ENCODE measurements around the gene NPC2. TPM values are rescaled to one million over a fixed set of nuclear protein-coding genes. Genes with fewer than 3 reads are reported as not detected.

The NPC2 gene
- total and polyA plus RNA-seq, 9 of the 15 experiments (the other 6 are each of a cell fraction or from before 2014, with no cell fraction given) = 16.6 to 74.1 (median 32.6) TPM

DNA sequence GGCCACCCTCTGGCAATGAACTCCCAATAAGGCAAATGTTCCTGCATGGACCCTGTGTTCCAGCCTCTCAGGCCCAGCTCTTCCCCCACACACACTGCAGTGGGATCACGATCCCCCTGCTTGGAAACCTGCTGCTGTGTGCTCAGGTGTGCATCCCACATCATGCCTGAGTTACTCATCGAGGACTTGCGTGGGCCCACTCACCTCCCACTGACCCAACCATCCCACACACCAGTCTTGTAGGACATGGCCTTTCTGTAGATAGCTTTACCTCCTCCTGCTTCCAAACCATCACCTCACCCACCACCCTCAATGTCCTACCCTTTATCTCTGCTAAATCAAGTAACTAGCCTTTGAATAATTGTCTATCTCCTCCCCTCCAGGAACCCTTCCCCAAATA, 24.6 kb downstream of the NPC2 start:
- POLR2A ChIA-PET = no interaction called here
- in situ Hi-C loops (cut with MboI) = no loop called here
- TF ChIP-seq KLF13 (tag; IDR thresholded peaks at IDR 0.05; ENCODE audit: borderline replicate concordance, low read depth) (no peak), POLR2AphosphoS5 (IDR thresholded peaks at IDR 0.05; ENCODE audit: control insufficient read depth, insufficient read depth, low read depth, low read length) (no peak), ZBTB26 (CRISPR knock-in tag; IDR thresholded peaks at IDR 0.05) (no peak), L3MBTL2 (IDR thresholded peaks at IDR 0.05) (no peak), CEBPB (tag; IDR thresholded peaks at IDR 0.05) (no peak), TSHZ1 (CRISPR knock-in tag; IDR thresholded peaks at IDR 0.05) (no peak), ASH1L (IDR thresholded peaks at IDR 0.05; ENCODE audit: borderline replicate concordance, low read depth, partially characterized antibody) (no peak), ZNF445 (CRISPR knock-in tag; IDR thresholded peaks at IDR 0.05; ENCODE audit: low read depth) (no peak)
- TF ChIP-seq, protein P1, sequence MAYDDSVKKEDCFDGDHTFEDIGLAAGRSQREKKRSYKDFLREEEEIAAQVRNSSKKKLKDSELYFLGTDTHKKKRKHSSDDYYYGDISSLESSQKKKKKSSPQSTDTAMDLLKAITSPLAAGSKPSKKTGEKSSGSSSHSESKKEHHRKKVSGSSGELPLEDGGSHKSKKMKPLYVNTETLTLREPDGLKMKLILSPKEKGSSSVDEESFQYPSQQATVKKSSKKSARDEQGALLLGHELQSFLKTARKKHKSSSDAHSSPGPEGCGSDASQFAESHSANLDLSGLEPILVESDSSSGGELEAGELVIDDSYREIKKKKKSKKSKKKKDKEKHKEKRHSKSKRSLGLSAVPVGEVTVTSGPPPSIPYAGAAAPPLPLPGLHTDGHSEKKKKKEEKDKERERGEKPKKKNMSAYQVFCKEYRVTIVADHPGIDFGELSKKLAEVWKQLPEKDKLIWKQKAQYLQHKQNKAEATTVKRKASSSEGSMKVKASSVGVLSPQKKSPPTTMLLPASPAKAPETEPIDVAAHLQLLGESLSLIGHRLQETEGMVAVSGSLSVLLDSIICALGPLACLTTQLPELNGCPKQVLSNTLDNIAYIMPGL (CRISPR knock-in tag; IDR thresholded peaks at IDR 0.05) = no peak
- TF ChIP-seq, protein P2, sequence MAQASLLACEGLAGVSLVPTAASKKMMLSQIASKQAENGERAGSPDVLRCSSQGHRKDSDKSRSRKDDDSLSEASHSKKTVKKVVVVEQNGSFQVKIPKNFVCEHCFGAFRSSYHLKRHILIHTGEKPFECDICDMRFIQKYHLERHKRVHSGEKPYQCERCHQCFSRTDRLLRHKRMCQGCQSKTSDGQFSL (CRISPR knock-in tag; IDR thresholded peaks at IDR 0.05) = no peak
- TF ChIP-seq, protein P2 (tag; IDR thresholded peaks at IDR 0.05) = no peak
- TF ChIP-seq, protein P3, sequence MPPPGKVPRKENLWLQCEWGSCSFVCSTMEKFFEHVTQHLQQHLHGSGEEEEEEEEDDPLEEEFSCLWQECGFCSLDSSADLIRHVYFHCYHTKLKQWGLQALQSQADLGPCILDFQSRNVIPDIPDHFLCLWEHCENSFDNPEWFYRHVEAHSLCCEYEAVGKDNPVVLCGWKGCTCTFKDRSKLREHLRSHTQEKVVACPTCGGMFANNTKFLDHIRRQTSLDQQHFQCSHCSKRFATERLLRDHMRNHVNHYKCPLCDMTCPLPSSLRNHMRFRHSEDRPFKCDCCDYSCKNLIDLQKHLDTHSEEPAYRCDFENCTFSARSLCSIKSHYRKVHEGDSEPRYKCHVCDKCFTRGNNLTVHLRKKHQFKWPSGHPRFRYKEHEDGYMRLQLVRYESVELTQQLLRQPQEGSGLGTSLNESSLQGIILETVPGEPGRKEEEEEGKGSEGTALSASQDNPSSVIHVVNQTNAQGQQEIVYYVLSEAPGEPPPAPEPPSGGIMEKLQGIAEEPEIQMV (tag; conservative IDR thresholded peaks at IDR 0.05; ENCODE audit: low read depth) = no peak

More for the DNA sequence above, 24.6 kb downstream of the NPC2 start:
- Histone ChIP-seq H4K20me1 (replicated peaks; ENCODE audit: control insufficient read depth, insufficient read depth, low read length) (no peaks in the 10 kb centered on the region), H3K36me3 (ENCODE audit: control insufficient read depth, insufficient read depth, low read length) (no peaks in the 10 kb centered on the region), H2AFZ (ENCODE audit: low read depth, low read length) (no peak overlapping the region), H3K27ac (ENCODE audit: extremely low read depth, low read depth, low read length) (no peak overlapping the region), H3K4me3 (no peak overlapping the region), H3K4me1 (replicated peaks in 1 of 2; ENCODE audit: control insufficient read depth in 2 of 2, insufficient read depth in 2 of 2, low read length in 2 of 2) (no peaks in the 10 kb centered on the region; a peak in 1 of 5 replicates), H3K9me1 (ENCODE audit: control insufficient read depth, insufficient read depth, low read length) (no peaks in the 10 kb centered on the region), H3K27me3 (ENCODE audit: control insufficient read depth in 2 of 2, insufficient read depth in 2 of 2, low read length in 2 of 2) (peaks cover 0 to 27% of the 10 kb centered on the region in 2 experiments; a peak in 2 of 5 replicates), H3K9me3 (replicated peaks; ENCODE audit: control insufficient read depth, insufficient read depth, low read depth, low read length) (no peaks in the 10 kb centered on the region), H3K79me2 (ENCODE audit: control insufficient read depth, insufficient read depth, low read length) (no peaks in the 10 kb centered on the region), H3K4me2 (ENCODE audit: insufficient read depth, low read length) (no peak overlapping the region), H3K9ac (ENCODE audit: insufficient read depth in 1 of 2, low read depth in 2 of 2, low read length in 2 of 2) (no peak overlapping the region)
- FAIRE-seq (no peak), DNase-seq (ENCODE audit: extremely low read depth in 1 of 4, low spot score in 3 of 4) (no peak), ATAC-seq (no peak)
- intact Hi-C loops (cut with micrococcal nuclease) = no loop called here
- no TSS peak for BruUV-seq (replicated peaks)
- WGBS (ENCODE audit: insufficient coverage, low coverage, missing lambda C conversion rate) = 0% methylated on average over 3 of the region's 3 CpGs
- CTCF ChIA-PET (ENCODE audit: low intra/inter-chr PET ratio) = no interaction called here

Data from K562 (cell line).